ENCODE measurements around the gene SHROOM2. TPM values are rescaled to one million over a fixed set of nuclear protein-coding genes. Genes with fewer than 3 reads are reported as not detected.

SHROOM2 gene
- total and polyA plus RNA-seq, 2 donors (not counting 1 experiment from before 2014, with no cell fraction given): under 0.01 to 6.3 TPM

GRCh38 chrX:9885150-9885549 is 98.9 kb downstream of the SHROOM2 start:
- H3K27me3 ChIP-seq (ENCODE audit: control insufficient read depth, insufficient read depth, low read length): no peaks in the 10 kb centered on the region
- H2AFZ ChIP-seq (ENCODE audit: low read length): no peak overlapping the region
- H4K20me1 ChIP-seq (ENCODE audit: control insufficient read depth, extremely low read depth, insufficient read depth, low read length): no peaks in the 10 kb centered on the region
- no peak overlapping the region for H3K4me3 ChIP-seq (replicated peaks in 1 of 4; ENCODE audit: control extremely low read depth in 1 of 4, insufficient read depth in 1 of 4, low read depth in 3 of 4, low read length in 4 of 4)
- no peaks in the 10 kb centered on the region for H3K9me3 ChIP-seq (ENCODE audit: control insufficient read depth, insufficient read depth, low read depth, low read length)
- no peak overlapping the region for H3K4me2 ChIP-seq (ENCODE audit: extremely low read depth, insufficient read depth, low read length)
- DNase-seq (ENCODE audit: low read depth in 2 of 2): peak; percentile 55 to 67
- no peaks in the 10 kb centered on the region for H3K79me2 ChIP-seq (ENCODE audit: control insufficient read depth, insufficient read depth, low read length)
- no peaks in the 10 kb centered on the region for H3K4me1 ChIP-seq (ENCODE audit: control insufficient read depth, extremely low read depth, insufficient read depth, low read length)
- H3K36me3 ChIP-seq (ENCODE audit: control insufficient read depth, insufficient read depth, low read length): no peaks in the 10 kb centered on the region
- TF ChIP-seq CTCF (conservative IDR thresholded peaks at IDR 0.05 in 1 of 2, IDR thresholded peaks at IDR 0.05 in 1 of 2; ENCODE audit: low read depth in 1 of 2, low read length in 2 of 2) (peak; percentile 52 to 71), EZH2 (IDR thresholded peaks at IDR 0.05; ENCODE audit: low read length, missing control alignments) (no peak)
- no peak overlapping the region for H3K9ac ChIP-seq (ENCODE audit: insufficient read depth, low read length)
- H3K27ac ChIP-seq (ENCODE audit: insufficient read depth, low read length): no peak overlapping the region

- Histone ChIP-seq H3K27ac (ENCODE audit: insufficient read depth, low read length) (no peak overlapping the region), H3K4me1 (ENCODE audit: control insufficient read depth, extremely low read depth, insufficient read depth, low read length) (no peaks in the 10 kb centered on the region), H3K36me3 (ENCODE audit: control insufficient read depth, insufficient read depth, low read length) (no peaks in the 10 kb centered on the region), H3K9me3 (ENCODE audit: control insufficient read depth, insufficient read depth, low read depth, low read length) (no peaks in the 10 kb centered on the region), H3K4me2 (ENCODE audit: extremely low read depth, insufficient read depth, low read length) (no peak overlapping the region), H2AFZ (ENCODE audit: low read length) (no peak overlapping the region), H3K79me2 (ENCODE audit: control insufficient read depth, insufficient read depth, low read length) (no peaks in the 10 kb centered on the region), H3K9ac (ENCODE audit: insufficient read depth, low read length) (no peak overlapping the region), H3K27me3 (ENCODE audit: control insufficient read depth, insufficient read depth, low read length) (no peaks in the 10 kb centered on the region), H4K20me1 (ENCODE audit: control insufficient read depth, extremely low read depth, insufficient read depth, low read length) (no peaks in the 10 kb centered on the region), H3K4me3 (replicated peaks in 1 of 4; ENCODE audit: control extremely low read depth in 1 of 4, insufficient read depth in 1 of 4, low read depth in 3 of 4, low read length in 4 of 4) (no peak overlapping the region)
- TF ChIP-seq EZH2 (IDR thresholded peaks at IDR 0.05; ENCODE audit: low read length, missing control alignments) (no peak), CTCF (conservative IDR thresholded peaks at IDR 0.05 in 1 of 2, IDR thresholded peaks at IDR 0.05 in 1 of 2; ENCODE audit: low read depth in 1 of 2, low read length in 2 of 2) (no peak)
- no peak for DNase-seq (ENCODE audit: low read depth in 2 of 2)
Measured at GRCh38 chrX:9887659-9888297, 101.5 kb downstream of the SHROOM2 start.

GRCh38 chrX:9888953-9889470 is 102.8 kb downstream of the SHROOM2 start:
- no peaks in the 10 kb centered on the region for H3K79me2 ChIP-seq (ENCODE audit: control insufficient read depth, insufficient read depth, low read length)
- H3K9me3 ChIP-seq (ENCODE audit: control insufficient read depth, insufficient read depth, low read depth, low read length): no peaks in the 10 kb centered on the region
- no peak overlapping the region for H3K4me2 ChIP-seq (ENCODE audit: extremely low read depth, insufficient read depth, low read length)
- no peak for DNase-seq (ENCODE audit: low read depth in 2 of 2)
- no peaks in the 10 kb centered on the region for H4K20me1 ChIP-seq (ENCODE audit: control insufficient read depth, extremely low read depth, insufficient read depth, low read length)
- H3K4me3 ChIP-seq (replicated peaks in 1 of 4; ENCODE audit: control extremely low read depth in 1 of 4, insufficient read depth in 1 of 4, low read depth in 3 of 4, low read length in 4 of 4): no peak overlapping the region
- no peak overlapping the region for H3K27ac ChIP-seq (ENCODE audit: insufficient read depth, low read length)
- no peaks in the 10 kb centered on the region for H3K36me3 ChIP-seq (ENCODE audit: control insufficient read depth, insufficient read depth, low read length)
- no peak overlapping the region for H2AFZ ChIP-seq (ENCODE audit: low read length)
- TF ChIP-seq EZH2 (IDR thresholded peaks at IDR 0.05; ENCODE audit: low read length, missing control alignments) (no peak), CTCF (conservative IDR thresholded peaks at IDR 0.05 in 1 of 2, IDR thresholded peaks at IDR 0.05 in 1 of 2; ENCODE audit: low read depth in 1 of 2, low read length in 2 of 2) (no peak)
- H3K27me3 ChIP-seq (ENCODE audit: control insufficient read depth, insufficient read depth, low read length): no peaks in the 10 kb centered on the region
- no peaks in the 10 kb centered on the region for H3K4me1 ChIP-seq (ENCODE audit: control insufficient read depth, extremely low read depth, insufficient read depth, low read length)
- no peak overlapping the region for H3K9ac ChIP-seq (ENCODE audit: insufficient read depth, low read length)
